Panc1 (cell line): Measurements from ENCODE around the gene GCNA. TPM values are rescaled to one million over a fixed set of nuclear protein-coding genes. Genes with fewer than 3 reads are reported as not detected.

Experiments used
- ATAC-seq: fragments of 200-7000 bp; cut with Tn5 transposase; 2 replicates; pipeline ENCODE4 v1.9.1; 2020; ENCODE audit warnings: mild to moderate bottlenecking, moderate library complexity
- BruUV-seq: library from RNA; stranded (reverse); fragments of 400-500 nt; replicated peaks from 2 replicates; lab custom pipeline; 2021; lab: Mats Ljungman, UMichigan
- CTCF ChIA-PET: fragments of 300-600 bp; sonication (Branson Sonifier 250); formaldehyde crosslinking; loops from one replicate; lab custom pipeline; 2022; ENCODE audit warnings: antibody characterized with exemption; lab: Charles Lee
- POLR2A ChIA-PET: fragments of 300-600 bp; sonication (Branson Sonifier 250); formaldehyde crosslinking; loops from one replicate; lab custom pipeline; 2022; ENCODE audit warnings: antibody characterized with exemption; lab: Charles Lee
- DNase-seq: peaks from one replicate; pipeline ENCODE4 v3.0.0-alpha.2; 2010; ENCODE audit warnings: low read depth, low spot score
- H3K27ac ChIP-seq: 2 replicates; pipeline ENCODE4 v1.5.1; 2011; ENCODE audit warnings: mild to moderate bottlenecking, low read length, inconsistent platforms
- H3K27me3 ChIP-seq: fragments of 200-500 bp; sonication (Bioruptor generic); 2 replicates; pipeline ENCODE4 v1.6.0; 2014; ENCODE audit warnings: low read length, inconsistent platforms; ENCODE audit not compliant: control insufficient read depth, insufficient read depth
- H3K36me3 ChIP-seq: fragments of 200-500 bp; sonication (Bioruptor generic); 2 replicates; pipeline ENCODE4 v1.5.1; 2014; ENCODE audit warnings: inconsistent platforms, mild to moderate bottlenecking, low read length, moderate library complexity; ENCODE audit not compliant: control insufficient read depth, insufficient read depth
- H3K4me1 ChIP-seq: 2 replicates; pipeline ENCODE4 v1.5.1; 2011; ENCODE audit warnings: inconsistent platforms, mild to moderate bottlenecking, low read length, moderate library complexity; ENCODE audit not compliant: control insufficient read depth, insufficient read depth
- H3K4me3 ChIP-seq, 2 experiments: 2 replicates each; pipeline ENCODE4 v1.5.1; 2011 to 2012; ENCODE audit warnings: low read depth in 2 of 2, low read length in 2 of 2, mild to moderate bottlenecking in 2 of 2, inconsistent platforms in 1 of 2, moderate library complexity in 1 of 2
- H3K9me3 ChIP-seq: fragments of 200-500 bp; sonication (Bioruptor generic); 2 replicates; pipeline ENCODE4 v1.5.1; 2014; ENCODE audit warnings: low read depth, mild to moderate bottlenecking, inconsistent platforms, low read length, moderate library complexity; ENCODE audit not compliant: control insufficient read depth, insufficient read depth
- POLR2AphosphoS5 ChIP-seq: IDR thresholded peaks from 2 replicates; pipeline ENCODE4 v1.6.1; 2012; ENCODE audit warnings: mild to moderate bottlenecking, low read depth, low read length, moderate library complexity
- SIN3A ChIP-seq: IDR thresholded peaks from 2 replicates; pipeline ENCODE4 v1.6.1; 2012; ENCODE audit warnings: low read depth, mild to moderate bottlenecking, low read length, moderate library complexity, borderline replicate concordance; ENCODE audit not compliant: insufficient read depth
- TCF7L2 ChIP-seq: IDR thresholded peaks from 2 replicates; pipeline ENCODE4 v1.6.1; 2011; ENCODE audit warnings: mild to moderate bottlenecking, low read depth, low read length, inconsistent platforms
- in situ Hi-C: cut with HindIII; loops from 2 replicates; pipeline ENCODE4 v1.10.0; 2016; ENCODE audit warnings: low sequenced_read_pairs, low pct_unique_long_range_greater_than_20kb
- intact Hi-C: fragments of 100-400 bp; cut with micrococcal nuclease; formaldehyde crosslinking; loops from one replicate; pipeline ENCODE4 v1.10.0; 2022; ENCODE audit not compliant: unreplicated experiment
- total RNA-seq: library from RNA; stranded (reverse); gene quantifications from one replicate; pipeline ENCODE4 v1.2.1, GENCODE V29; 2021; ENCODE audit not compliant: unreplicated experiment
- TF ChIP-seq, protein P1 (sequence below): fragments of 450-650 bp; IDR thresholded peaks from 2 replicates; pipeline ENCODE4 v1.5.1; 2017; ENCODE audit warnings: mild to moderate bottlenecking
- TF ChIP-seq, protein P2 (sequence below), 2 experiments: IDR thresholded peaks; 2 replicates each; pipeline ENCODE4 v1.6.1; 2011 to 2012; ENCODE audit warnings: low read depth in 2 of 2, control low read depth in 1 of 2, low read length in 1 of 2, mild to moderate bottlenecking in 1 of 2, moderate library complexity in 1 of 2; ENCODE audit not compliant: insufficient read depth in 1 of 2

The GCNA gene
- total RNA-seq, 1 experiment from 2014 or later, result 4.0 TPM

DNA sequence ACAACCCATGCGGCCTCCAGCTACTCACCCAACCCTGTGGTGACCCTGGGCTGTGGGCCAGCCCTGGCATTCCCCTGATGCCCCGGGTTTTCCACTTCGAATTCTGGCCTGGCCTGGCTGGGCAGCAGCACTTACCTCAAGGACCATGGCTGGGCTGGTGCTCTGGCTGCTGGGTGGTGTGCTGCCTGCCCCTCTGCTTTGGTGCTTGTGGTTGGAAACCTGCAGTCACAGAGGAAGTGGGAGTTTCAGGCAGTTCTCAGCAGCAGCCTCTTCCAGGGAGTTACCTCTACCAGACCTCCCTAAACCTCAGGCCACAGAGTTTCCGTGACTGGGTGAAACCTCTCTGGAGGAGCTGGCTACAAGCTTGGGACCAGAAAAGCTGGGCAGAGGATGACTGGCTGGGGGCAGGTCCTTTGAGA, 40.1 kb downstream of the GCNA start, which contains the start of gene CXCR3:
TSS of gene CXCR3 (minus strand) at position 209 of the 419 bp plus-strand sequence. CDS start at position 147, 62 bp downstream.
- ATAC-seq (no peak), DNase-seq (no peak)
- TF ChIP-seq SIN3A, result no peak
- TF ChIP-seq, protein P1, sequence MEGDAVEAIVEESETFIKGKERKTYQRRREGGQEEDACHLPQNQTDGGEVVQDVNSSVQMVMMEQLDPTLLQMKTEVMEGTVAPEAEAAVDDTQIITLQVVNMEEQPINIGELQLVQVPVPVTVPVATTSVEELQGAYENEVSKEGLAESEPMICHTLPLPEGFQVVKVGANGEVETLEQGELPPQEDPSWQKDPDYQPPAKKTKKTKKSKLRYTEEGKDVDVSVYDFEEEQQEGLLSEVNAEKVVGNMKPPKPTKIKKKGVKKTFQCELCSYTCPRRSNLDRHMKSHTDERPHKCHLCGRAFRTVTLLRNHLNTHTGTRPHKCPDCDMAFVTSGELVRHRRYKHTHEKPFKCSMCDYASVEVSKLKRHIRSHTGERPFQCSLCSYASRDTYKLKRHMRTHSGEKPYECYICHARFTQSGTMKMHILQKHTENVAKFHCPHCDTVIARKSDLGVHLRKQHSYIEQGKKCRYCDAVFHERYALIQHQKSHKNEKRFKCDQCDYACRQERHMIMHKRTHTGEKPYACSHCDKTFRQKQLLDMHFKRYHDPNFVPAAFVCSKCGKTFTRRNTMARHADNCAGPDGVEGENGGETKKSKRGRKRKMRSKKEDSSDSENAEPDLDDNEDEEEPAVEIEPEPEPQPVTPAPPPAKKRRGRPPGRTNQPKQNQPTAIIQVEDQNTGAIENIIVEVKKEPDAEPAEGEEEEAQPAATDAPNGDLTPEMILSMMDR, result no peak
- TF ChIP-seq TCF7L2, result no peak
- no peak for TF ChIP-seq POLR2AphosphoS5
- TF ChIP-seq, protein P2, sequence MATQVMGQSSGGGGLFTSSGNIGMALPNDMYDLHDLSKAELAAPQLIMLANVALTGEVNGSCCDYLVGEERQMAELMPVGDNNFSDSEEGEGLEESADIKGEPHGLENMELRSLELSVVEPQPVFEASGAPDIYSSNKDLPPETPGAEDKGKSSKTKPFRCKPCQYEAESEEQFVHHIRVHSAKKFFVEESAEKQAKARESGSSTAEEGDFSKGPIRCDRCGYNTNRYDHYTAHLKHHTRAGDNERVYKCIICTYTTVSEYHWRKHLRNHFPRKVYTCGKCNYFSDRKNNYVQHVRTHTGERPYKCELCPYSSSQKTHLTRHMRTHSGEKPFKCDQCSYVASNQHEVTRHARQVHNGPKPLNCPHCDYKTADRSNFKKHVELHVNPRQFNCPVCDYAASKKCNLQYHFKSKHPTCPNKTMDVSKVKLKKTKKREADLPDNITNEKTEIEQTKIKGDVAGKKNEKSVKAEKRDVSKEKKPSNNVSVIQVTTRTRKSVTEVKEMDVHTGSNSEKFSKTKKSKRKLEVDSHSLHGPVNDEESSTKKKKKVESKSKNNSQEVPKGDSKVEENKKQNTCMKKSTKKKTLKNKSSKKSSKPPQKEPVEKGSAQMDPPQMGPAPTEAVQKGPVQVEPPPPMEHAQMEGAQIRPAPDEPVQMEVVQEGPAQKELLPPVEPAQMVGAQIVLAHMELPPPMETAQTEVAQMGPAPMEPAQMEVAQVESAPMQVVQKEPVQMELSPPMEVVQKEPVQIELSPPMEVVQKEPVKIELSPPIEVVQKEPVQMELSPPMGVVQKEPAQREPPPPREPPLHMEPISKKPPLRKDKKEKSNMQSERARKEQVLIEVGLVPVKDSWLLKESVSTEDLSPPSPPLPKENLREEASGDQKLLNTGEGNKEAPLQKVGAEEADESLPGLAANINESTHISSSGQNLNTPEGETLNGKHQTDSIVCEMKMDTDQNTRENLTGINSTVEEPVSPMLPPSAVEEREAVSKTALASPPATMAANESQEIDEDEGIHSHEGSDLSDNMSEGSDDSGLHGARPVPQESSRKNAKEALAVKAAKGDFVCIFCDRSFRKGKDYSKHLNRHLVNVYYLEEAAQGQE (IDR thresholded peaks at IDR 0.05; ENCODE audit: insufficient read depth in 1 of 2, low read depth in 2 of 2, low read length in 1 of 2), result no peak
- Histone ChIP-seq H3K4me1 (no peaks in the 10 kb centered on the region; the same call in 1 of the 2 replicates), H3K27me3 (no peaks in the 10 kb centered on the region), H3K9me3 (no peaks in the 10 kb centered on the region), H3K27ac (no peak within 1 kb of the TSS), H3K36me3 (no peaks in the 10 kb centered on the region), H3K4me3 (no peak within 1 kb of the TSS)
- BruUV-seq, result no TSS peak
- intact Hi-C loops, result no loop called here
- CTCF ChIA-PET, result interaction anchor here (1.0 kb wide), 1 partner anchor 34 kb away, joined by 3 read pairs; no protein-coding TSS in a partner anchor
- POLR2A ChIA-PET, result no interaction called here
- in situ Hi-C loops, result no loop called here

DNA sequence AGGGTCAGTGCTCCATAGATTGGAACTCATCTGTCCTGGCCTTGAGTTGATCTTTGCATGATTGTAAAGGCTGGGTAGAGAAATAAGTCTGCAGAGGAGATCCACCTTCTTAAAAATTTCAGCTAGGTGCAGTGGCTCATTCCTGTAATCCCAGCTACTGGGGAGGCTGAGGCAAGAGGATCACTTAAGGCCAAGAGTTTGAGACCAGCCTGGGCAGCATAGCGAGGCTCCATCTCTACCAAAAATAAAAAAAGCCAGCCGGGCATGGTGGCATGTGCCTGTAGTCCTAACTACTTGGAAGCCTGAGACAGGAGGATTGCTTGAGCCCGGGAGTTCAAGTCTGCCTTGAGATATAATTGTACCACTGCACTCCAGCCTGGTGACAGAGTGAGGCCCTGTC, 40.5 kb downstream of the GCNA start:
- intact Hi-C loops, result no loop called here
- TF ChIP-seq, protein P2 (IDR thresholded peaks at IDR 0.05; ENCODE audit: insufficient read depth in 1 of 2, low read depth in 2 of 2, low read length in 1 of 2), result no peak
- no peak for TF ChIP-seq SIN3A
- no peak for TF ChIP-seq POLR2AphosphoS5
- TF ChIP-seq, protein P1, result no peak
- no peak for ATAC-seq
- POLR2A ChIA-PET, result no interaction called here
- in situ Hi-C loops, result no loop called here
- Histone ChIP-seq H3K4me1 (no peaks in the 10 kb centered on the region; the same call in 1 of the 2 replicates), H3K4me3 (no peak overlapping the region), H3K9me3 (no peaks in the 10 kb centered on the region), H3K27me3 (no peaks in the 10 kb centered on the region), H3K27ac (no peak overlapping the region), H3K36me3 (no peaks in the 10 kb centered on the region)
- no peak for DNase-seq
- CTCF ChIA-PET, result no interaction called here
- BruUV-seq, result no TSS peak
